SK-N-SH (cell line): Measurements from ENCODE around the gene PERCC1. TPM values are rescaled to one million over a fixed set of nuclear protein-coding genes. Genes with fewer than 3 reads are reported as not detected.

ENCODE experiments used
- CTCF ChIA-PET: fragments of 300-600, 350-600 bp; formaldehyde crosslinking; extraction: SDS; loops from one replicate; lab custom pipeline; 2021; lab: Yijun Ruan, JAX
- POLR2A ChIA-PET: fragments of 350-600 bp; sonication (Branson Sonifier 250); formaldehyde crosslinking; extraction: SDS; loops from one replicate; lab custom pipeline; 2020; ENCODE audit warnings: antibody characterized with exemption, inconsistent platforms; lab: Yijun Ruan, JAX
- DNase-seq: peaks from one replicate; pipeline ENCODE4 v3.0.0; 2012
- H2AFZ ChIP-seq: fragments of 200-600 bp; sonication (generic); 2 replicates; pipeline ENCODE4 v1.8.1; 2016; ENCODE audit warnings: antibody characterized with exemption, mild to moderate bottlenecking, low read depth
- H3F3A ChIP-seq: fragments of 200-600 bp; sonication (generic); replicated peaks from 2 replicates; pipeline ENCODE3; 2016; ENCODE audit warnings: antibody characterized with exemption, mild to moderate bottlenecking; ENCODE audit not compliant: insufficient read depth
- H3K27ac ChIP-seq, 2 experiments: fragments of 200-500 bp in 1 of 2; fragments of 200-600 bp in 1 of 2; sonication (Bioruptor generic) in 1 of 2; sonication (generic), shearing (Covaris generic) in 1 of 2; 2 replicates each; pipeline versions ENCODE4 v1.5.1 to v1.6.1; 2014 to 2016; ENCODE audit warnings: low read depth in 2 of 2, inconsistent platforms in 1 of 2, low read length in 1 of 2, mild to moderate bottlenecking in 1 of 2, mixed read lengths in 1 of 2
- H3K27me3 ChIP-seq: fragments of 200-600 bp; sonication (generic), shearing (Covaris generic); 2 replicates; pipeline ENCODE4 v1.6.1; 2016; ENCODE audit warnings: mixed run types; ENCODE audit not compliant: insufficient read depth
- H3K36me3 ChIP-seq, 2 experiments: fragments of 200-500 bp in 1 of 2; fragments of 200-600 bp in 1 of 2; sonication (Bioruptor generic) in 1 of 2; sonication (generic) in 1 of 2; replicated peaks in 1 of 2; 2 replicates each; pipeline versions ENCODE3 to v1.5.1; 2014 to 2016; ENCODE audit warnings: low read length in 1 of 2, mild to moderate bottlenecking in 1 of 2; ENCODE audit not compliant: insufficient read depth in 2 of 2, control insufficient read depth in 1 of 2
- H3K4me1 ChIP-seq, 2 experiments: fragments of 200-500 bp in 1 of 2; fragments of 200-600 bp in 1 of 2; sonication (Bioruptor generic) in 1 of 2; sonication (generic), shearing (Covaris generic) in 1 of 2; 2 replicates each; pipeline versions ENCODE4 v1.5.1 to v1.6.1; 2014 to 2016; ENCODE audit warnings: low read depth in 1 of 2, low read length in 1 of 2, mixed run types in 1 of 2; ENCODE audit not compliant: insufficient read depth in 2 of 2, control insufficient read depth in 1 of 2
- H3K4me2 ChIP-seq: fragments of 200-600 bp; sonication (generic), shearing (Covaris generic); 2 replicates; pipeline ENCODE4 v1.6.1; 2017; ENCODE audit warnings: mixed run types
- H3K4me3 ChIP-seq, 2 experiments: fragments of 200-500 bp in 1 of 2; fragments of 200-600 bp in 1 of 2; sonication (Bioruptor generic) in 1 of 2; sonication (generic), shearing (Covaris generic) in 1 of 2; 2 replicates each; pipeline versions ENCODE4 v1.5.1 to v1.8.1; 2014 to 2016; ENCODE audit warnings: low read depth in 2 of 2, inconsistent platforms in 1 of 2, low read length in 1 of 2, mild to moderate bottlenecking in 1 of 2, mixed read lengths in 1 of 2, moderate library complexity in 1 of 2
- H3K79me2 ChIP-seq: fragments of 200-600 bp; sonication (generic); 2 replicates; pipeline ENCODE4 v1.8.1; 2017; ENCODE audit warnings: mild to moderate bottlenecking; ENCODE audit not compliant: insufficient read depth
- H3K9ac ChIP-seq: fragments of 200-600 bp; sonication (generic); 2 replicates; pipeline ENCODE4 v1.6.1; 2017; ENCODE audit warnings: mixed run types
- H3K9me2 ChIP-seq: fragments of 200-600 bp; sonication (generic); 2 replicates; pipeline ENCODE4 v1.6.1; 2017; ENCODE audit warnings: mixed run types
- H3K9me3 ChIP-seq: fragments of 200-600 bp; sonication (generic); 2 replicates; pipeline ENCODE4 v1.6.1; 2017; ENCODE audit warnings: mixed run types, mild to moderate bottlenecking, moderate library complexity
- H4K20me1 ChIP-seq: fragments of 200-600 bp; sonication (generic); 2 replicates; pipeline ENCODE4 v1.6.1; 2017; ENCODE audit warnings: mild to moderate bottlenecking, mixed run types; ENCODE audit not compliant: insufficient read depth
- CHD2 ChIP-seq: fragments of 150-350 bp; IDR thresholded peaks from 2 replicates; pipeline ENCODE4 v1.6.1; 2018; ENCODE audit warnings: low read length; ENCODE audit not compliant: partially characterized antibody
- ELF1 ChIP-seq: IDR thresholded peaks from 2 replicates; pipeline ENCODE4 v1.4.0; 2012
- EP300 ChIP-seq, 2 experiments: IDR thresholded peaks; 2 replicates each; pipeline versions ENCODE4 v1.4.0 to v1.6.1; 2012; ENCODE audit warnings: borderline replicate concordance in 1 of 2, low read depth in 1 of 2, low read length in 1 of 2
- FOSL2 ChIP-seq: IDR thresholded peaks from 2 replicates; pipeline ENCODE4 v1.4.0; 2012; ENCODE audit warnings: low read depth, mild to moderate bottlenecking, moderate library complexity, borderline replicate concordance
- FOXM1 ChIP-seq: IDR thresholded peaks from 2 replicates; pipeline ENCODE4 v1.4.0; 2012; ENCODE audit warnings: low read depth, mild to moderate bottlenecking
- GABPA ChIP-seq: IDR thresholded peaks from 2 replicates; pipeline ENCODE4 v1.4.0; 2012; ENCODE audit warnings: low read depth, mild to moderate bottlenecking
- MEF2A ChIP-seq: IDR thresholded peaks from 2 replicates; pipeline ENCODE4 v1.4.0; 2012; ENCODE audit warnings: low read depth, borderline replicate concordance
- MXI1 ChIP-seq: IDR thresholded peaks from 2 replicates; pipeline ENCODE4 v1.6.1; 2012; ENCODE audit warnings: mild to moderate bottlenecking, low read depth, low read length, improper control_type of control experiment
- NFIC ChIP-seq: IDR thresholded peaks from 2 replicates; pipeline ENCODE4 v1.4.0; 2012; ENCODE audit warnings: borderline replicate concordance
- POLR2AphosphoS5 ChIP-seq: IDR thresholded peaks from 2 replicates; pipeline ENCODE4 v1.6.1; 2012; ENCODE audit warnings: low read depth, low read length
- RAD21 ChIP-seq: IDR thresholded peaks from 2 replicates; pipeline ENCODE4 v1.6.1; 2012; ENCODE audit warnings: mild to moderate bottlenecking, low read length
- RCOR1 ChIP-seq: fragments of 150-350 bp; IDR thresholded peaks from 2 replicates; pipeline ENCODE4 v1.6.1; 2017; ENCODE audit warnings: antibody characterized with exemption, low read length
- RFX5 ChIP-seq: IDR thresholded peaks from 2 replicates; pipeline ENCODE4 v1.6.1; 2012; ENCODE audit warnings: mild to moderate bottlenecking, improper control_type of control experiment, low read length
- RXRA ChIP-seq: IDR thresholded peaks from 2 replicates; pipeline ENCODE4 v1.4.0; 2012; ENCODE audit warnings: low read depth, mild to moderate bottlenecking, borderline replicate concordance
- TAF1 ChIP-seq: IDR thresholded peaks from 2 replicates; pipeline ENCODE4 v1.6.1; 2012; ENCODE audit warnings: low read depth, mild to moderate bottlenecking, low read length, moderate library complexity, borderline replicate concordance
- TEAD4 ChIP-seq: IDR thresholded peaks from 2 replicates; pipeline ENCODE4 v1.4.0; 2012; ENCODE audit warnings: mild to moderate bottlenecking, borderline replicate concordance; ENCODE audit not compliant: insufficient read depth
- USF2 ChIP-seq: fragments of 150-350 bp; IDR thresholded peaks from 2 replicates; pipeline ENCODE4 v1.6.1; 2017; ENCODE audit warnings: antibody characterized with exemption, low read length, low read depth, borderline replicate concordance
- WGBS: methylation state at CpG from one replicate; pipeline ENCODE4 v1.1.6; 2017; ENCODE audit warnings: low lambda C conversion rate; 5-methylcytosine and 5-hydroxymethylcytosine counted together
- polyA plus RNA-seq, 3 experiments: library from polyadenylated mRNA; depleted of rRNA; stranded (reverse); fragments of >200 nt; gene quantifications; 2 replicates each; pipeline ENCODE4 v1.2.3, GENCODE V29; 2012
- TF ChIP-seq, protein P1 (sequence below): IDR thresholded peaks from 2 replicates; pipeline ENCODE4 v1.4.0; 2012; ENCODE audit warnings: low read depth, borderline replicate concordance
- TF ChIP-seq, protein P2 (sequence below): IDR thresholded peaks from 2 replicates; pipeline ENCODE4 v1.6.1; 2012; ENCODE audit warnings: mild to moderate bottlenecking, low read depth, low read length, moderate library complexity
- TF ChIP-seq, protein P3 (sequence below): IDR thresholded peaks from 2 replicates; pipeline ENCODE4; 2012

PERCC1 gene
- polyA plus RNA-seq, 1 of the 3 experiments (the other 2 are of a cell fraction): not detected

DNA sequence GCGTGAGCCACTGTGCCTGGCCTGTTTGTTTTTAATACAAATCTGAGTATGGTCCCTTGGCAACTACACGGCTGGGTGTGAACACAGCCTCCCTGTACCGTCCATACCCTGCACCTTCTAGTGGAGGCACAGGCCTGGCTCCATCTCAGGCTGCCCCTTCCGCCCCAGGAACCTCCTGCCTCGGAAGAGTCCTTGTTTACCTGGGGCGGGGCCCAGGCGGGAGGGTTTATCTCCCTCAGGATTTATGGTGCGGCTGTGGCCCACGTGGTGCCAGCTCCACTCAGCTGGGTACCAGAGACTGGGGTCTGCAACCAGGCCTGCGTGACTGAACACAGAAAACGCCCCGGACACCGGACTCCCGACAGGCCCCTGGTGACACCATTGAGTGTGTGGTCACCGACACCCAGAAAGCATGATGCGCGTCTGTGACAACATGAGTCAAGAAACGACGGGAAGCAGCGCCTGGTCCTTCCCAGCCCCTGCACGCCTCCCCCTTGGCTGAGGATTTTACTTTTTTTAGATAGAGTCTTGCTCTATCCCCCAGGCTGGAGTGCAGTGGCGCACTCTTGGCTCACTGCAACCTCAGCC lies 35.3 kb upstream of the PERCC1 start:
- Histone ChIP-seq H3K4me3 (no peak overlapping the region), H3K27me3 (no peaks in the 10 kb centered on the region), H3K9me2 (no peaks in the 10 kb centered on the region), H3F3A (no peaks in the 10 kb centered on the region), H2AFZ (no peak overlapping the region), H3K9me3 (no peaks in the 10 kb centered on the region), H3K9ac (no peak overlapping the region), H3K79me2 (no peaks in the 10 kb centered on the region), H3K4me1 (no peaks in the 10 kb centered on the region), H3K27ac (no peak overlapping the region), H4K20me1 (no peaks in the 10 kb centered on the region), H3K36me3 (peaks cover 0 to 6% of the 10 kb centered on the region in 2 experiments), H3K4me2 (no peak overlapping the region)
- no peak for DNase-seq
- ChIA-PET POLR2A (no interaction called here), CTCF (no interaction called here)
- TF ChIP-seq USF2 (no peak), FOSL2 (no peak), GABPA (no peak), TAF1 (no peak)
- TF ChIP-seq, protein P1, sequence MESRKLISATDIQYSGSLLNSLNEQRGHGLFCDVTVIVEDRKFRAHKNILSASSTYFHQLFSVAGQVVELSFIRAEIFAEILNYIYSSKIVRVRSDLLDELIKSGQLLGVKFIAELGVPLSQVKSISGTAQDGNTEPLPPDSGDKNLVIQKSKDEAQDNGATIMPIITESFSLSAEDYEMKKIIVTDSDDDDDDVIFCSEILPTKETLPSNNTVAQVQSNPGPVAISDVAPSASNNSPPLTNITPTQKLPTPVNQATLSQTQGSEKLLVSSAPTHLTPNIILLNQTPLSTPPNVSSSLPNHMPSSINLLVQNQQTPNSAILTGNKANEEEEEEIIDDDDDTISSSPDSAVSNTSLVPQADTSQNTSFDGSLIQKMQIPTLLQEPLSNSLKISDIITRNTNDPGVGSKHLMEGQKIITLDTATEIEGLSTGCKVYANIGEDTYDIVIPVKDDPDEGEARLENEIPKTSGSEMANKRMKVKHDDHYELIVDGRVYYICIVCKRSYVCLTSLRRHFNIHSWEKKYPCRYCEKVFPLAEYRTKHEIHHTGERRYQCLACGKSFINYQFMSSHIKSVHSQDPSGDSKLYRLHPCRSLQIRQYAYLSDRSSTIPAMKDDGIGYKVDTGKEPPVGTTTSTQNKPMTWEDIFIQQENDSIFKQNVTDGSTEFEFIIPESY: no peak
- TF ChIP-seq, protein P2, sequence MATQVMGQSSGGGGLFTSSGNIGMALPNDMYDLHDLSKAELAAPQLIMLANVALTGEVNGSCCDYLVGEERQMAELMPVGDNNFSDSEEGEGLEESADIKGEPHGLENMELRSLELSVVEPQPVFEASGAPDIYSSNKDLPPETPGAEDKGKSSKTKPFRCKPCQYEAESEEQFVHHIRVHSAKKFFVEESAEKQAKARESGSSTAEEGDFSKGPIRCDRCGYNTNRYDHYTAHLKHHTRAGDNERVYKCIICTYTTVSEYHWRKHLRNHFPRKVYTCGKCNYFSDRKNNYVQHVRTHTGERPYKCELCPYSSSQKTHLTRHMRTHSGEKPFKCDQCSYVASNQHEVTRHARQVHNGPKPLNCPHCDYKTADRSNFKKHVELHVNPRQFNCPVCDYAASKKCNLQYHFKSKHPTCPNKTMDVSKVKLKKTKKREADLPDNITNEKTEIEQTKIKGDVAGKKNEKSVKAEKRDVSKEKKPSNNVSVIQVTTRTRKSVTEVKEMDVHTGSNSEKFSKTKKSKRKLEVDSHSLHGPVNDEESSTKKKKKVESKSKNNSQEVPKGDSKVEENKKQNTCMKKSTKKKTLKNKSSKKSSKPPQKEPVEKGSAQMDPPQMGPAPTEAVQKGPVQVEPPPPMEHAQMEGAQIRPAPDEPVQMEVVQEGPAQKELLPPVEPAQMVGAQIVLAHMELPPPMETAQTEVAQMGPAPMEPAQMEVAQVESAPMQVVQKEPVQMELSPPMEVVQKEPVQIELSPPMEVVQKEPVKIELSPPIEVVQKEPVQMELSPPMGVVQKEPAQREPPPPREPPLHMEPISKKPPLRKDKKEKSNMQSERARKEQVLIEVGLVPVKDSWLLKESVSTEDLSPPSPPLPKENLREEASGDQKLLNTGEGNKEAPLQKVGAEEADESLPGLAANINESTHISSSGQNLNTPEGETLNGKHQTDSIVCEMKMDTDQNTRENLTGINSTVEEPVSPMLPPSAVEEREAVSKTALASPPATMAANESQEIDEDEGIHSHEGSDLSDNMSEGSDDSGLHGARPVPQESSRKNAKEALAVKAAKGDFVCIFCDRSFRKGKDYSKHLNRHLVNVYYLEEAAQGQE: no peak
- 95% methylated on average over 14 of the region's 22 CpGs for WGBS

- peaks cover 0 to 13% of the 10 kb centered on the region in 2 experiments for H3K36me3 ChIP-seq
- H3K4me2 ChIP-seq: no peak overlapping the region
- H3K4me3 ChIP-seq: no peak overlapping the region
- H3K4me1 ChIP-seq: no peaks in the 10 kb centered on the region
- no peak overlapping the region for H2AFZ ChIP-seq
- H3K9me3 ChIP-seq: no peaks in the 10 kb centered on the region
- H3K79me2 ChIP-seq: no peaks in the 10 kb centered on the region
- no peaks in the 10 kb centered on the region for H3K9me2 ChIP-seq
- CTCF ChIA-PET: no interaction called here
- no peaks in the 10 kb centered on the region for H4K20me1 ChIP-seq
- no peak overlapping the region for H3K27ac ChIP-seq
- peak; percentile 25 for DNase-seq
- no peaks in the 10 kb centered on the region for H3F3A ChIP-seq
- H3K27me3 ChIP-seq: no peaks in the 10 kb centered on the region
- no peak overlapping the region for H3K9ac ChIP-seq
- POLR2A ChIA-PET: no interaction called here
- 96% methylated on average over 9 of the region's 21 CpGs for WGBS
- TF ChIP-seq, protein P3, sequence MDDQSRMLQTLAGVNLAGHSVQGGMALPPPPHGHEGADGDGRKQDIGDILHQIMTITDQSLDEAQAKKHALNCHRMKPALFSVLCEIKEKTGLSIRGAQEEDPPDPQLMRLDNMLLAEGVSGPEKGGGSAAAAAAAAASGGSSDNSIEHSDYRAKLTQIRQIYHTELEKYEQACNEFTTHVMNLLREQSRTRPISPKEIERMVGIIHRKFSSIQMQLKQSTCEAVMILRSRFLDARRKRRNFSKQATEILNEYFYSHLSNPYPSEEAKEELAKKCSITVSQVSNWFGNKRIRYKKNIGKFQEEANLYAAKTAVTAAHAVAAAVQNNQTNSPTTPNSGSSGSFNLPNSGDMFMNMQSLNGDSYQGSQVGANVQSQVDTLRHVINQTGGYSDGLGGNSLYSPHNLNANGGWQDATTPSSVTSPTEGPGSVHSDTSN: no peak
- TF ChIP-seq CHD2 (no peak), RXRA (no peak), RFX5 (no peak), FOXM1 (no peak), EP300 (IDR thresholded peaks at IDR 0.05; ENCODE audit: borderline replicate concordance in 1 of 2, low read depth in 1 of 2, low read length in 1 of 2) (no peak), GABPA (no peak), RCOR1 (no peak), NFIC (no peak), TAF1 (no peak), POLR2AphosphoS5 (no peak), FOSL2 (no peak), MXI1 (no peak), MEF2A (no peak), TEAD4 (no peak), RAD21 (no peak), ELF1 (no peak)
Observed at GRCh38 chr16:1397779-1398178, 33.1 kb upstream of the PERCC1 start.
